HUES6 (cell line): ENCODE results near the gene MOCS3.
"Not testable (repeated sequence)": the region's sequence is repeated elsewhere in the genome, so short reads cannot be mapped to it uniquely, and the experiment has no call there.

Source experiments
- H3K27ac ChIP-seq: 2 replicates; pipeline ENCODE4 v1.7.0; 2013; ENCODE audit warnings: low read depth, mild to moderate bottlenecking, low read length, inconsistent platforms
- H3K27me3 ChIP-seq: 2 replicates; pipeline ENCODE4 v1.6.1; 2013; ENCODE audit warnings: low read length; ENCODE audit not compliant: control insufficient read depth, insufficient read depth
- H3K36me3 ChIP-seq: 2 replicates; pipeline ENCODE4 v1.6.1; 2013; ENCODE audit warnings: low read length; ENCODE audit not compliant: control insufficient read depth, insufficient read depth
- H3K4me1 ChIP-seq: 2 replicates; pipeline ENCODE4 v1.6.1; 2013; ENCODE audit warnings: low read length; ENCODE audit not compliant: control insufficient read depth, insufficient read depth
- H3K4me3 ChIP-seq: 2 replicates; pipeline ENCODE4 v1.5.1; 2013; ENCODE audit warnings: low read depth, low read length
- H3K9ac ChIP-seq: one replicate; pipeline ENCODE4 v1.6.1; 2013; ENCODE audit warnings: mild to moderate bottlenecking, low read length
- H3K9me3 ChIP-seq: 2 replicates; pipeline ENCODE4 v1.6.1; 2013; ENCODE audit warnings: low read depth, low read length; ENCODE audit not compliant: control insufficient read depth, insufficient read depth

MOCS3 gene

GRCh38 chr20:50968289-50968688, 9.7 kb downstream of the MOCS3 start:
- Histone ChIP-seq H3K36me3 (no peaks in the 10 kb centered on the region), H3K27me3 (no peaks in the 10 kb centered on the region), H3K27ac (no peak overlapping the region), H3K9ac (no peak overlapping the region), H3K4me3 (no peak overlapping the region), H3K4me1 (no peaks in the 10 kb centered on the region; the same call in 1 of the 2 replicates), H3K9me3 (no peaks in the 10 kb centered on the region)

GRCh38 chr20:50969435-50969834, 10.8 kb downstream of the MOCS3 start:
- no peaks in the 10 kb centered on the region for H3K36me3 ChIP-seq
- H3K9ac ChIP-seq, result no peak overlapping the region
- no peaks in the 10 kb centered on the region for H3K9me3 ChIP-seq
- H3K27ac ChIP-seq, result no peak overlapping the region
- no peaks in the 10 kb centered on the region; the same call in 1 of the 2 replicates for H3K4me1 ChIP-seq
- no peak overlapping the region for H3K4me3 ChIP-seq
- H3K27me3 ChIP-seq, result no peaks in the 10 kb centered on the region

- Histone ChIP-seq H3K27me3 (no peaks in the 10 kb centered on the region), H3K9ac (no peak overlapping the region), H3K27ac (no peak overlapping the region), H3K4me3 (no peak overlapping the region), H3K4me1 (no peaks in the 10 kb centered on the region; the same call in 1 of the 2 replicates), H3K9me3 (no peaks in the 10 kb centered on the region), H3K36me3 (no peaks in the 10 kb centered on the region)
These were observed 11.3 kb downstream of the MOCS3 start for GRCh38 chr20:50969912-50970311.

- no peaks in the 10 kb centered on the region for H3K9me3 ChIP-seq
- H3K27ac ChIP-seq, result no peak overlapping the region
- H3K4me1 ChIP-seq, result no peaks in the 10 kb centered on the region; the same call in 1 of the 2 replicates
- H3K36me3 ChIP-seq, result no peaks in the 10 kb centered on the region
- no peak overlapping the region for H3K9ac ChIP-seq
- no peaks in the 10 kb centered on the region for H3K27me3 ChIP-seq
- H3K4me3 ChIP-seq, result no peak overlapping the region
These were observed 17.2 kb downstream of the MOCS3 start for GRCh38 chr20:50975701-50976330.

- Histone ChIP-seq H3K36me3 (no peaks in the 10 kb centered on the region), H3K9ac (no peak overlapping the region), H3K9me3 (no peaks in the 10 kb centered on the region), H3K27me3 (no peaks in the 10 kb centered on the region), H3K27ac (no peak overlapping the region), H3K4me3 (no peak overlapping the region), H3K4me1 (no peaks in the 10 kb centered on the region; the same call in 1 of the 2 replicates)
These were observed 18.7 kb downstream of the MOCS3 start for GRCh38 chr20:50977066-50978021.

GRCh38 chr20:50978533-50978932, 19.9 kb downstream of the MOCS3 start:
- not testable (repeated sequence) for H3K4me3 ChIP-seq, H3K27ac ChIP-seq, H3K27me3 ChIP-seq, H3K9me3 ChIP-seq, H3K36me3 ChIP-seq, H3K9ac ChIP-seq, H3K4me1 ChIP-seq

- no peak overlapping the region for H3K27ac ChIP-seq
- H3K9ac ChIP-seq, result no peak overlapping the region
- no peaks in the 10 kb centered on the region; the same call in 1 of the 2 replicates for H3K4me1 ChIP-seq
- no peak overlapping the region for H3K4me3 ChIP-seq
- H3K9me3 ChIP-seq, result 0 out of 2 replicates have a peak, but pooled peaks cover 2% of the 10 kb centered on the region
- no peaks in the 10 kb centered on the region for H3K27me3 ChIP-seq
- H3K36me3 ChIP-seq, result no peaks in the 10 kb centered on the region
These were observed 21.6 kb downstream of the MOCS3 start for GRCh38 chr20:50980071-50980681.

GRCh38 chr20:50980851-50981713, 22.5 kb downstream of the MOCS3 start:
- Histone ChIP-seq H3K9me3 (0 out of 2 replicates have a peak, but pooled peaks cover 2% of the 10 kb centered on the region), H3K9ac (no peak overlapping the region), H3K27ac (no peak overlapping the region), H3K27me3 (no peaks in the 10 kb centered on the region), H3K4me3 (no peak overlapping the region), H3K4me1 (no peaks in the 10 kb centered on the region; the same call in 1 of the 2 replicates), H3K36me3 (no peaks in the 10 kb centered on the region)

GRCh38 chr20:50981714-50982048, 23.1 kb downstream of the MOCS3 start:
- H3K4me3 ChIP-seq, result no peak overlapping the region
- no peaks in the 10 kb centered on the region for H3K27me3 ChIP-seq
- no peak overlapping the region for H3K27ac ChIP-seq
- H3K4me1 ChIP-seq, result no peaks in the 10 kb centered on the region; the same call in 1 of the 2 replicates
- H3K9me3 ChIP-seq, result 0 out of 2 replicates have a peak, but pooled peaks cover 2% of the 10 kb centered on the region
- H3K36me3 ChIP-seq, result no peaks in the 10 kb centered on the region
- H3K9ac ChIP-seq, result no peak overlapping the region

GRCh38 chr20:50982363-50982762, 23.7 kb downstream of the MOCS3 start:
- Histone ChIP-seq H3K9me3 (0 out of 2 replicates have a peak, but pooled peaks cover 2% of the 10 kb centered on the region), H3K27ac (no peak overlapping the region), H3K9ac (no peak overlapping the region), H3K4me1 (no peaks in the 10 kb centered on the region; the same call in 1 of the 2 replicates), H3K4me3 (no peak overlapping the region), H3K27me3 (no peaks in the 10 kb centered on the region), H3K36me3 (no peaks in the 10 kb centered on the region)
